ENCODE measurements around the gene ARCN1. TPM values are rescaled to one million over a fixed set of nuclear protein-coding genes. Genes with fewer than 3 reads are reported as not detected.
A peak's percentile ranks its signal among the peaks of the same experiment; 100 is the strongest.
"Not testable (repeated sequence)": the region's sequence is repeated elsewhere in the genome, so short reads cannot be mapped to it uniquely, and the experiment has no call there.

Gene ARCN1
- total RNA-seq, 2 experiments from 2014 or later: 51.0 to 98.9 TPM

GRCh38 chr11:118587952-118588351, 15.7 kb downstream of the ARCN1 start:
- no peaks in the 10 kb centered on the region for H3K4me1 ChIP-seq (ENCODE audit: insufficient read depth, low read length, poor library complexity, severe bottlenecking)
- no peak for DNase-seq (ENCODE audit: low spot score)
- ChIA-PET POLR2A (no interaction called here), CTCF (ENCODE audit: unreplicated experiment) (no interaction called here)
- no TSS peak for BruUV-seq (replicated peaks)
- intact Hi-C loops (cut with micrococcal nuclease; ENCODE audit: unreplicated experiment): no loop called here
- H3K27ac ChIP-seq (ENCODE audit: low read depth, low read length, poor library complexity, severe bottlenecking): no peak overlapping the region
- H2AFZ ChIP-seq (ENCODE audit: low read length): no peak overlapping the region
- no peak overlapping the region for H3K4me3 ChIP-seq (ENCODE audit: low read depth, low read length, poor library complexity, severe bottlenecking)
- peaks cover 97% of the 10 kb centered on the region for H3K36me3 ChIP-seq (ENCODE audit: insufficient read depth, low read length)
- H3K4me2 ChIP-seq (ENCODE audit: low read length): no peak overlapping the region
- H3K9me2 ChIP-seq (ENCODE audit: insufficient read depth, low read length): no peaks in the 10 kb centered on the region
- no peaks in the 10 kb centered on the region for H3K9me3 ChIP-seq (ENCODE audit: low read length)
- no peak for TF ChIP-seq CTCF (conservative IDR thresholded peaks at IDR 0.05; ENCODE audit: low read length)
- TF ChIP-seq EZH2phosphoT487 (IDR thresholded peaks at IDR 0.05; ENCODE audit: borderline replicate concordance, low read depth, low read length): no peak
- no peaks in the 10 kb centered on the region for H4K20me1 ChIP-seq (ENCODE audit: insufficient read depth, low read length)
- no peaks in the 10 kb centered on the region for H3K79me2 ChIP-seq (ENCODE audit: insufficient read depth, low read depth, low read length)

- Histone ChIP-seq H3K4me1 (ENCODE audit: insufficient read depth, low read length, poor library complexity, severe bottlenecking) (no peaks in the 10 kb centered on the region), H3K36me3 (ENCODE audit: insufficient read depth, low read length) (peaks cover 97% of the 10 kb centered on the region), H4K20me1 (ENCODE audit: insufficient read depth, low read length) (no peaks in the 10 kb centered on the region), H3K79me2 (ENCODE audit: insufficient read depth, low read depth, low read length) (no peaks in the 10 kb centered on the region), H3K4me3 (ENCODE audit: low read depth, low read length, poor library complexity, severe bottlenecking) (no peak overlapping the region), H3K9me2 (ENCODE audit: insufficient read depth, low read length) (no peaks in the 10 kb centered on the region), H2AFZ (ENCODE audit: low read length) (no peak overlapping the region), H3K9me3 (ENCODE audit: low read length) (no peaks in the 10 kb centered on the region), H3K27ac (ENCODE audit: low read depth, low read length, poor library complexity, severe bottlenecking) (no peak overlapping the region), H3K4me2 (ENCODE audit: low read length) (no peak overlapping the region)
- CTCF ChIA-PET (ENCODE audit: unreplicated experiment): no interaction called here
- BruUV-seq (replicated peaks): no TSS peak
- POLR2A ChIA-PET: interaction anchor here (0.6 to 1.5 kb wide), 7 partner anchors 14 to 640 kb away, joined by 3 to 6 read pairs (median 3); no protein-coding TSS in a partner anchor
- DNase-seq (ENCODE audit: low spot score): no peak
- TF ChIP-seq EZH2phosphoT487 (IDR thresholded peaks at IDR 0.05; ENCODE audit: borderline replicate concordance, low read depth, low read length): no peak
- no peak for TF ChIP-seq CTCF (conservative IDR thresholded peaks at IDR 0.05; ENCODE audit: low read length)
- intact Hi-C loops (cut with micrococcal nuclease; ENCODE audit: unreplicated experiment): no loop called here
Measured at GRCh38 chr11:118592616-118593367, 20.6 kb downstream of the ARCN1 start.

- H3K9me2 ChIP-seq (ENCODE audit: insufficient read depth, low read length); H4K20me1 ChIP-seq (ENCODE audit: insufficient read depth, low read length); intact Hi-C loops (cut with micrococcal nuclease; ENCODE audit: unreplicated experiment); H3K27ac ChIP-seq (ENCODE audit: low read depth, low read length, poor library complexity, severe bottlenecking); H3K79me2 ChIP-seq (ENCODE audit: insufficient read depth, low read depth, low read length); H3K4me1 ChIP-seq (ENCODE audit: insufficient read depth, low read length, poor library complexity, severe bottlenecking); H3K9me3 ChIP-seq (ENCODE audit: low read length); H2AFZ ChIP-seq (ENCODE audit: low read length); H3K4me2 ChIP-seq (ENCODE audit: low read length); H3K4me3 ChIP-seq (ENCODE audit: low read depth, low read length, poor library complexity, severe bottlenecking); BruUV-seq (replicated peaks); CTCF ChIA-PET (ENCODE audit: unreplicated experiment): not testable (repeated sequence)
- peak; percentile 22 for DNase-seq (ENCODE audit: low spot score)
- TF ChIP-seq CTCF (conservative IDR thresholded peaks at IDR 0.05; ENCODE audit: low read length): peak; percentile 64
- POLR2A ChIA-PET: interaction anchor here (0.6 to 2.4 kb wide), 4 partner anchors 9 to 1024 kb away, joined by 3 to 6 read pairs (median 4); no protein-coding TSS in a partner anchor
- H3K36me3 ChIP-seq (ENCODE audit: insufficient read depth, low read length): peaks cover 99% of the 10 kb centered on the region
Measured at GRCh38 chr11:118594984-118595383, 22.8 kb downstream of the ARCN1 start.

Measured in OCI-LY7 (cell line).